ENCODE data around the gene SYNGR2.
A peak's percentile ranks its signal among the peaks of the same experiment; 100 is the strongest.

Gene SYNGR2

DNA sequence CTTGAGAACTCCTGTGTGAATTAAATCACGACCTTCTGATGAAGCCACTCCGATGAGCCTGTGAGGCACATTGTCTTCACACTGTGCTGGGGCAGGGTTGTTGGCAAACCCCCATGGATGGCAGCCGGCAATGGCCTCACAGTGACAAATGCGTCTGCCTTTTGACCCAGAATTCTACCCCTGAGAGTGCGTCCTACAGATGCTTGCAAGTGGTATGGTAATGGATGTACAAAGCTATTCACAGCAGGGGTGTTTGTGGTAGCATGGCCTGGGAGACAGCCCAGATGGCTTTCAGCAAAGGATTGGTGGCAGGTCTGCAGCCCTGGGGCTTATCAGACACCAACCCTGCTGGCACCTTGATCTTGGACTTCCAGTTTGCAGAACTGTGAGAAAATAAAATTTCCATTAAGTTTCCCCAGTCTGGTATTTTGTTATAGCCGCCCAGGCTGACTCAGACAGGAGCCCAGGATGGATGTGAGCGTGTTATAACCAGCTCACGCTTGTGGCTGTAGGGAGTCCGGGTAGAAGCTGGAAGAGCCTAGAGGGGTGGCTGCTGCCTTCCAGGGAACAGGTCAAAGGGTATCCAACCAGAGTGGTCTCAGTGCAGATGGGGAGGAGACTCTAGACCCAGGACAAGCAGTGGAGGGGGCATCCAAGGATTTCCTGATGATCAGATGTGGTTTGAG is 28.9 kb downstream of the SYNGR2 start:
- DNase-seq (ENCODE audit: low read depth, low spot score): peak; percentile 65

DNA sequence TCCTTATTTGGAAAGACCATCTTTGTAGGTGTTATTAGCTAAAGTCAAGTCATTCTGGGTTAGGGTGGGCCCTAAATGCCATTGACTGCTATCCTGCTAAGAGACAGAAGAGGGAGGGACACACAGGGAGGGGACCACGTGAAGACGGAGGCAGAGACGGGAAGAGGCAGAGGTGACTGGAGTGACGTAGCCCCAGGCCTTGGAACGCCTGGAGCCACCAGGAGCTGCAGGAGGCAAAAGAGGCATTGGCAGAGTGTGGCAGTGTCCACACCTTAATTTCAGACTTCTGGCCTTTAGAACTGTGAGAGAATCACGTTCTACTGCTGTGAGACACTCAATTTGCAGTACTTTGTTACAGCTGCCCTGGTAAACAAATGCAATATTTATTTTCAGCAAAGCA is 32.1 kb downstream of the SYNGR2 start:
- peak; percentile 77 for DNase-seq (ENCODE audit: low read depth, low spot score)

DNA sequence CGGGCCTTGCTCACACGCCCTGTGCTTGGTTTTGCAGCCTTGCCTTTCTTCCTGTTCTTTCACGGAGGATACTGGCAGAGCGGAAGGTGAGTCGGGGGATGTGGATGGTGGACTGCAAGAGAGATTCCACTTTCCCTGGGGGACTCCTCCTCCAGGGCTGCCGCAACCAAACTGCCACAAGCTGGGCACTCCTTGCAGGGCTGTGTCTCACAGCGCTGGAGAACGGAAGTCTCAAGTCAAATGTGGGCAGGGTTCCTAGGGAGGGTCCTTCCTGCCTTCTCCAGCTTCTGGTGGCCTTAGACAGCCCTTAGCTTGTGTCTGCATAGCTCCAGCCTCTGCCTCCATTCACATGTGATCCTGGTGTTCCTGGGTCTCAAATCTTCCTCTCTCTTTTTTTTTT is 34.3 kb downstream of the SYNGR2 start:
- DNase-seq (ENCODE audit: low read depth, low spot score): no peak

DNA sequence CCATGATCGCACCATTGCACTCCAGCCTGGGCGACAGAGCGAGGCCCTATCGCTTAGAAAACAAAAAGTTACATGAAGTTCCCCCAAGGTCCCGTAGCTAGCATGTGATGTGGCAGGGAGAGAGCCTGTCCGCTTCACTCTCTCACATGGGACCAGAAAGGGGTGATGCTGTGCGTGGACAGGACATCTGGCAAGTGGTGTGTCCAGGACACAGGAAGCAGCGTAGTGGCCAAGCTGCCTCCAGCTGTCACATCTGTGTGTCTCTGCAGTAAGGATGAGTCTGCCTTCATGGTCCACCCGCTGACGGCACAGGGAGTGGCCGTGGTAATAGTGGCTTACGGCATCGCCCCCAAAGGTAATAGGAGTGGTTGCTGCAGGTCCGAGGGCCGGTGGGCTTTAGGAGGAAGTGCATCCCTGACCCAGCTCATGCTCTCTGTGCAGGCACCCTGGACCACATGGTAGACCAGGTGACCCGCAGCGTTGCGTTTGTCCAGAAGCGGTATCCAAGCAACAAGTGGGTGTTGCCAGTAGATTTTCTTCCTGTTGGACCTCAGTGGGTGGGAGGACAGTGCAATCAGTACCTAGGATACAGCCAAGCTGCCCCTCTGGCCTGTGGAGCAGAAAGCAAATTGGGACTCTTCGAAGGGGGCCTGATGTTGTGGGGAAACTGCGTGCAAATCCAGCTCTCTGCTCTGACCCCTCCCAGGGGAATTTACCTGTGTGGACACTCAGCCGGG is 36.2 kb downstream of the SYNGR2 start:
- DNase-seq (ENCODE audit: low read depth, low spot score): no peak

DNA sequence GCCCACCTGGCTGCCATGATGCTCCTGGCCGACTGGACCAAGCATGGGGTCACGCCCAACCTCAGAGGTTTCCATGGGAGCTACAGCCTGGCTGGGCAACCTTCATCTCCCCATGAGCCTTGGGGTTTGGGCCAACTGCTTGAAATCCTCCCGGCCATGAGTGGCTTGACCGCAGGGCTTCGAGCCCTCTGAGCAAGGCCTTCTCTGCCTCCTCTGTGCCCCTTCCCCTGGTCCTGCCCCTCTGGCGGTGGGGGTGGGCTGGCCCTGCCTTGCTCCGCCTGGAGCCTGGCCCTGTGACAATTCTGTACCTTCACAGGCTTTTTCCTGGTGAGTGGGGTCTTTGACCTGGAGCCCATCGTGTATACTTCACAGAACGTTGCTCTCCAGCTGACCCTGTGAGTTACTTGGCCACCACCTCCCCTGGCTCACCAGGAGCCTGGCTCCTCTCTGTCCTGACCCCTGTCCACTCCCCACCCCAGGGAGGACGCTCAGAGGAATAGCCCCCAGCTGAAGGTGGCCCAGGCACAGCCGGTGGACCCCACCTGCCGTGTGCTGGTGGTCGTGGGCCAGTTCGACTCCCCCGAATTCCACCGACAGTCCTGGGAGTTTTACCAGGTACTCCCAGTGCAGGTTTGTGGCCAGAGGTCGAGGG is 36.9 kb downstream of the SYNGR2 start:
- no peak for DNase-seq (ENCODE audit: low read depth, low spot score)

DNA sequence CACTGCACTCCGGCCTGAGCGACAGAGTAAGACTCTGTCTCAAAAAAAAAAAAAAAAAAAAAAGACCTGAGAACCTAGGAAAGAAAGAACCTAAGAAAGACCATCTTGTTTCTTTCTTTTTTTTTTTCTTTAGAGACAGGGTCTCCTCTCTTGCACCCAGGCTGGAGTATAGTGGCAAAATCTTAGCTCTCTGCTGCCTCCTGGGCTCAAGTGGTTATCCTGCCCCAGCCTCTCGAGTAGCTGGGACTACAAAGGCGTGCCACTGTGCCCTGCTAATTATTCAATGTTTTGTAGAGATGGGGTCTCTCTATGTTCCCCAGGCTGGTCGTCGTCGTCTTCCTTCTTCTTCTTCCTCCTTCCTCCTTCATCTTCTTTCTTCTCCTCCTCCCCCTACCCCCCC is 37.9 kb downstream of the SYNGR2 start:
- no peak for DNase-seq (ENCODE audit: low read depth, low spot score)

DNA sequence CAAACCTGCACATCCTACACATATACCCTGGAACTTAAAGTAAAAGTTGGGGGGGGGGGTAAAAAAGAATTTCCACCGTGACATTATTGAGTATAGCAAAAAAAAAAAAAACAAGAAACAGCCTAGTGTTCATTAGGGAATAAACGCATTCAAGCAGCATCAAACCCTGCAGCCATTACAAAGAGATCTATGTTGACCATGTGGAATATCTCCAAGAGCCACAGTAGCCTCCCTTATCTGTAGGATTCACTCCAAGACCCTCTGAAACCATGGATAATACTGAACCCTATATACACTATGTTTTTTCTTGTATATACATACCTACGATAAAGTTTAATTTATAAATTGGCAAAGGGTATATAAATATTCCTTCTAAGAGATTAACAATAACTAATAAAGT is 40.1 kb downstream of the SYNGR2 start:
- no peak for DNase-seq (ENCODE audit: low read depth, low spot score)

DNA sequence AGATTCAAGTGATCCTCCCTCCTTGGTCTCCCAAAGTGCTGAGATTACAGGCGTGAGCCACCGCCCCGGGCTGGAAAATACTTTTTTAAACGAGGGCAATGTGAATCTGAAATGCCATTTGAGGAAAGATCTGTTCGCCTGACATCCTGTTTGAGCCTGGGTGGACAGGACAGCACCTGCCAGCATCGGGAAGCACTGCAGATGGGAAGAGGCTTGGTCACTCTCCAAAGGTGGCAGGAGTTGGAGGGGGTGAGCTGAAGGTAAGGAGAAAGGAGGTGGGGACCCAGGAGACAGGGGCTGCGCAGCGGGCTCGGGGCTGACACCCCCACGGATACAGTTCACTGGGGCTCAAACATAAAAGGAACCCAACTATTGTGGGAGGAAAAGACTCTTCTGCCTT is 41.7 kb downstream of the SYNGR2 start:
- DNase-seq (ENCODE audit: low read depth, low spot score): no peak

DNA sequence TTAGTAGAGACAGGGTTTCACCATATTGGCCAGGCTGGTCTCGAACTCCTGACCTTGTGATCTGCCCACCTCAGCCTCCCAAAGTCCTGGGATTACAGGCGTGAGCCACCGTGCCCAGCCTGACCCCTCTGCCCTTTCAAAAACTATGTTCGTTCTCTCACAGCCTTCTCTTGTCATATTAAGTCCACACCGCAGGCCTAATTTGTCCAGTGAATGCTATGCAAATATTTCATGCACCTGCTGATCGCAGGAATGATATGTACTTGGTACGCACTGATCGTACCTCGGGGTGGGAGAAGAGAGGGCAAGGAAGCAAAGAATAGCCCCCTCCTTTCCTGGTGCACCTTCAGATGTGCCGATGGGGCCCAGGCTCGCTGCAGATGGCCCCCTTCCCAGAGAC is 42.7 kb downstream of the SYNGR2 start:
- no peak for DNase-seq (ENCODE audit: low read depth, low spot score)

DNA sequence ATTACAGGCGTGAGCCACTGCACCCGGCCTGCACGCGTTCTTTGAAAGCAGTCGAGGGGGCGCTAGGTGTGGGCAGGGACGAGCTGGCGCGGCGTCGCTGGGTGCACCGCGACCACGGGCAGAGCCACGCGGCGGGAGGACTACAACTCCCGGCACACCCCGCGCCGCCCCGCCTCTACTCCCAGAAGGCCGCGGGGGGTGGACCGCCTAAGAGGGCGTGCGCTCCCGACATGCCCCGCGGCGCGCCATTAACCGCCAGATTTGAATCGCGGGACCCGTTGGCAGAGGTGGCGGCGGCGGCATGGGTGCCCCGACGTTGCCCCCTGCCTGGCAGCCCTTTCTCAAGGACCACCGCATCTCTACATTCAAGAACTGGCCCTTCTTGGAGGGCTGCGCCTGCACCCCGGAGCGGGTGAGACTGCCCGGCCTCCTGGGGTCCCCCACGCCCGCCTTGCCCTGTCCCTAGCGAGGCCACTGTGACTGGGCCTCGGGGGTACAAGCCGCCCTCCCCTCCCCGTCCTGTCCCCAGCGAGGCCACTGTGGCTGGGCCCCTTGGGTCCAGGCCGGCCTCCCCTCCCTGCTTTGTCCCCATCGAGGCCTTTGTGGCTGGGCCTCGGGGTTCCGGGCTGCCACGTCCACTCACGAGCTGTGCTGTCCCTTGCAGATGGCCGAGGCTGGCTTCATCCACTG is 45.8 kb downstream of the SYNGR2 start, which contains the start of gene BIRC5:
TSS of gene BIRC5 (plus strand) at position 238 of the 690 bp plus-strand sequence. CDS start at position 302, 64 bp downstream.
- peak; percentile 90 for DNase-seq (ENCODE audit: low read depth, low spot score)

DNA sequence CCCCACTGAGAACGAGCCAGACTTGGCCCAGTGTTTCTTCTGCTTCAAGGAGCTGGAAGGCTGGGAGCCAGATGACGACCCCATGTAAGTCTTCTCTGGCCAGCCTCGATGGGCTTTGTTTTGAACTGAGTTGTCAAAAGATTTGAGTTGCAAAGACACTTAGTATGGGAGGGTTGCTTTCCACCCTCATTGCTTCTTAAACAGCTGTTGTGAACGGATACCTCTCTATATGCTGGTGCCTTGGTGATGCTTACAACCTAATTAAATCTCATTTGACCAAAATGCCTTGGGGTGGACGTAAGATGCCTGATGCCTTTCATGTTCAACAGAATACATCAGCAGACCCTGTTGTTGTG is 46.3 kb downstream of the SYNGR2 start:
- no peak for DNase-seq (ENCODE audit: low read depth, low spot score)

DNA sequence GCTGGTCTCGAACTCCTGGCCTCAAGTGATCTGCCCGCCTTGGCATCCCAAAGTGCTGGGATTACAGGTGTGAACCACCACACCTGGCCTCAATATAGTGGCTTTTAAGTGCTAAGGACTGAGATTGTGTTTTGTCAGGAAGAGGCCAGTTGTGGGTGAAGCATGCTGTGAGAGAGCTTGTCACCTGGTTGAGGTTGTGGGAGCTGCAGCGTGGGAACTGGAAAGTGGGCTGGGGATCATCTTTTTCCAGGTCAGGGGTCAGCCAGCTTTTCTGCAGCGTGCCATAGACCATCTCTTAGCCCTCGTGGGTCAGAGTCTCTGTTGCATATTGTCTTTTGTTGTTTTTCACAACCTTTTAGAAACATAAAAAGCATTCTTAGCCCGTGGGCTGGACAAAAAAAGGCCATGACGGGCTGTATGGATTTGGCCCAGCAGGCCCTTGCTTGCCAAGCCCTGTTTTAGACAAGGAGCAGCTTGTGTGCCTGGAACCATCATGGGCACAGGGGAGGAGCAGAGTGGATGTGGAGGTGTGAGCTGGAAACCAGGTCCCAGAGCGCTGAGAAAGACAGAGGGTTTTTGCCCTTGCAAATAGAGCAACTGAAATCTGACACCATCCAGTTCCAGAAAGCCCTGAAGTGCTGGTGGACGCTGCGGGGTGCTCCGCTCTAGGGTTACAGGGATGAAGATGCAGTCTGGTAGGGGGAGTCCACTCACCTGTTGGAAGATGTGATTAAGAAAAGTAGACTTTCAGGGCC is 51.2 kb downstream of the SYNGR2 start:
- DNase-seq (ENCODE audit: low read depth, low spot score): peak; percentile 76

Data from ELF-1 (cell line).